ENCODE data around the gene SIRT5.

DNA sequence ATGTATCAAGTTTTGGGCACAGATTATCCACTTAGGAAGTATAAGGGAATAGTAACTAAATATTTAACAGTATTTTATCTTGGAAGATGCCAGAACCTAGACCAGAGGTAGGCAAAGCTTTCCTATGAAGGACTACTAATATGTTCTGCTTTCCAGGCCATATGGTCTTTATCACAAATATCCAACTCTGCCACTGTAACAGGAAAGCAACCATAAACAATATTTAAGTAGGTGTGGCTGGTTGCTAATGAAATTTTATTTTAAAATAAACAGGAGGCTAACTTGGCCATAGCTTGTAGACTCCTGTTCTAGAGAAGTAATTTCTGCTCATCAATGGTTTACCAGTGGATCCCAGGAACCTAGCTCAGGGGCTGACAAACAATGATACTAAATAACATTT lies 80.1 kb downstream of the SIRT5 start:
- TF ChIP-seq, protein P1, sequence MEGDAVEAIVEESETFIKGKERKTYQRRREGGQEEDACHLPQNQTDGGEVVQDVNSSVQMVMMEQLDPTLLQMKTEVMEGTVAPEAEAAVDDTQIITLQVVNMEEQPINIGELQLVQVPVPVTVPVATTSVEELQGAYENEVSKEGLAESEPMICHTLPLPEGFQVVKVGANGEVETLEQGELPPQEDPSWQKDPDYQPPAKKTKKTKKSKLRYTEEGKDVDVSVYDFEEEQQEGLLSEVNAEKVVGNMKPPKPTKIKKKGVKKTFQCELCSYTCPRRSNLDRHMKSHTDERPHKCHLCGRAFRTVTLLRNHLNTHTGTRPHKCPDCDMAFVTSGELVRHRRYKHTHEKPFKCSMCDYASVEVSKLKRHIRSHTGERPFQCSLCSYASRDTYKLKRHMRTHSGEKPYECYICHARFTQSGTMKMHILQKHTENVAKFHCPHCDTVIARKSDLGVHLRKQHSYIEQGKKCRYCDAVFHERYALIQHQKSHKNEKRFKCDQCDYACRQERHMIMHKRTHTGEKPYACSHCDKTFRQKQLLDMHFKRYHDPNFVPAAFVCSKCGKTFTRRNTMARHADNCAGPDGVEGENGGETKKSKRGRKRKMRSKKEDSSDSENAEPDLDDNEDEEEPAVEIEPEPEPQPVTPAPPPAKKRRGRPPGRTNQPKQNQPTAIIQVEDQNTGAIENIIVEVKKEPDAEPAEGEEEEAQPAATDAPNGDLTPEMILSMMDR (IDR thresholded peaks at IDR 0.05), result no peak
- TF ChIP-seq POLR2A (IDR thresholded peaks at IDR 0.05) (no peak), EP300 (IDR thresholded peaks at IDR 0.05) (no peak)

Data from stomach (tissue), 4 donors.